Measurements from ENCODE around the gene PZP. TPM values are rescaled to one million over a fixed set of nuclear protein-coding genes. Genes with fewer than 3 reads are reported as not detected.

The PZP gene
- total and polyA plus RNA-seq, 2 of the 8 experiments (the other 6 are each of a cell fraction or from before 2014, with no cell fraction given): 0.08 TPM; not detected in 1

GRCh38 chr12:9221483-9221882 lies 13.3 kb upstream of the PZP start:
- ChIA-PET CTCF (ENCODE audit: partially characterized antibody) (no interaction called here), POLR2A (ENCODE audit: partially characterized antibody) (no interaction called here)
- Histone ChIP-seq H4K8ac (ENCODE audit: extremely low read depth, insufficient read depth, low read length) (no peak overlapping the region), H3K9me3 (ENCODE audit: insufficient read depth in 2 of 2, low read depth in 1 of 2, low read length in 1 of 2) (peaks cover 0 to 4% of the 10 kb centered on the region in 2 experiments; a peak in 1 of 4 replicates), H3K56ac (replicated peaks; ENCODE audit: insufficient read length, low read depth, low read length) (no peak overlapping the region), H3K23me2 (ENCODE audit: low read depth, low read length) (no peaks in the 10 kb centered on the region), H4K5ac (ENCODE audit: insufficient read length, low read depth, low read length) (no peak overlapping the region), H3K18ac (ENCODE audit: extremely low read depth, low read length) (no peak overlapping the region), H3K36me3 (ENCODE audit: control insufficient read depth in 2 of 4, insufficient read depth in 4 of 4, low read length in 3 of 4) (no peaks in the 10 kb centered on the region), H3K4ac (replicated peaks; ENCODE audit: insufficient read length, low read depth, low read length) (no peak overlapping the region), H2AFZ (ENCODE audit: low read length) (no peak overlapping the region), H2BK12ac (ENCODE audit: low read depth, low read length) (no peak overlapping the region), H4K20me1 (replicated peaks in 1 of 2; ENCODE audit: control insufficient read depth in 1 of 2, insufficient read depth in 2 of 2, low read length in 2 of 2) (no peaks in the 10 kb centered on the region), H3K14ac (ENCODE audit: insufficient read length) (no peak overlapping the region), H3K23ac (ENCODE audit: insufficient read length) (no peak overlapping the region), H3K4me3 (ENCODE audit: extremely low read depth in 1 of 4, insufficient read depth in 2 of 4, low read depth in 3 of 4, low read length in 4 of 4) (no peak overlapping the region), H3K27ac (ENCODE audit: low read depth, low read length) (no peak overlapping the region), H3K9ac (replicated peaks in 1 of 4; ENCODE audit: extremely low read depth in 1 of 4, low read depth in 3 of 4, low read length in 3 of 4) (no peak overlapping the region), H3K79me1 (ENCODE audit: low read depth, low read length) (no peaks in the 10 kb centered on the region), H4K91ac (replicated peaks; ENCODE audit: insufficient read length, low read length) (no peak overlapping the region), H2BK120ac (replicated peaks; ENCODE audit: low read depth, low read length) (no peak overlapping the region), H3K4me1 (replicated peaks in 1 of 4; ENCODE audit: control insufficient read depth in 3 of 4, insufficient read depth in 4 of 4, low read length in 3 of 4) (no peaks in the 10 kb centered on the region), H2BK15ac (ENCODE audit: low read length) (no peak overlapping the region), H2BK20ac (ENCODE audit: low read length) (no peak overlapping the region), H3K27me3 (replicated peaks in 1 of 4; ENCODE audit: control insufficient read depth in 3 of 4, extremely low read depth in 1 of 4, insufficient read depth in 3 of 4, low read length in 3 of 4) (no peaks in the 10 kb centered on the region), H2BK5ac (ENCODE audit: low read depth, low read length) (no peak overlapping the region), H3K79me2 (ENCODE audit: control insufficient read depth in 1 of 2, insufficient read depth in 2 of 2, low read length in 2 of 2) (no peaks in the 10 kb centered on the region), H3K4me2 (ENCODE audit: insufficient read depth in 1 of 2, low read depth in 2 of 2, low read length in 2 of 2) (no peak overlapping the region), H2AK5ac (ENCODE audit: low read depth, low read length) (no peak overlapping the region)
- 92% methylated on average over 1 of the region's 1 CpG; no CpG with 5 or more reads in 1 of the 2 experiments for WGBS, 2 experiments (ENCODE audit: extremely low coverage in 1 of 2, insufficient coverage in 1 of 2, insufficient read length in 1 of 2, insufficient replicate concordance in 2 of 2, low coverage in 1 of 2, low lambda C conversion rate in 2 of 2, missing lambda C conversion rate in 1 of 2)
- no peak for DNase-seq (ENCODE audit: low read depth in 1 of 2, low spot score in 2 of 2)
- FAIRE-seq: no peak
- TF ChIP-seq E2F6 (IDR thresholded peaks at IDR 0.05): no peak
- no peak for TF ChIP-seq NRF1 (IDR thresholded peaks at IDR 0.05; ENCODE audit: low read depth, low read length)
- no peak for TF ChIP-seq SRF (IDR thresholded peaks at IDR 0.05; ENCODE audit: low read depth, low read length)
- no peak for TF ChIP-seq CTBP2 (IDR thresholded peaks at IDR 0.05; ENCODE audit: borderline replicate concordance, insufficient read depth, insufficient read length, low read length)
